ENCODE data around the gene AZIN2.
"Not testable (repeated sequence)": the region's sequence is repeated elsewhere in the genome, so short reads cannot be mapped to it uniquely, and the experiment has no call there.

Gene AZIN2

GRCh38 chr1:33045246-33045645, 35.7 kb upstream of the AZIN2 start:
- Histone ChIP-seq H3K36me3 (ENCODE audit: insufficient read depth, low read length) (no peaks in the 10 kb centered on the region), H3K4me3 (ENCODE audit: low read depth, low read length, poor library complexity, severe bottlenecking) (no peak overlapping the region), H2AFZ (ENCODE audit: low read length) (no peak overlapping the region), H3K27me3 (ENCODE audit: insufficient read depth, low read length) (peaks cover 8% of the 10 kb centered on the region; the same call in 1 of the 2 replicates), H3K4me2 (ENCODE audit: low read length) (no peak overlapping the region), H3K9me2 (ENCODE audit: low read depth, low read length) (no peaks in the 10 kb centered on the region), H3K27ac (ENCODE audit: low read depth, low read length, poor library complexity, severe bottlenecking) (no peak overlapping the region), H3K79me2 (ENCODE audit: insufficient read depth, low read length) (no peaks in the 10 kb centered on the region), H3F3A (ENCODE audit: insufficient read depth, low read length) (no peaks in the 10 kb centered on the region), H4K20me1 (ENCODE audit: insufficient read depth, low read length) (no peaks in the 10 kb centered on the region), H3K9ac (ENCODE audit: low read length) (no peak overlapping the region), H3K4me1 (ENCODE audit: insufficient read depth, low read length, severe bottlenecking) (no peaks in the 10 kb centered on the region), H3K9me3 (ENCODE audit: low read length) (0 out of 2 replicates have a peak, but pooled peaks cover 3% of the 10 kb centered on the region)
- TF ChIP-seq, protein P1, sequence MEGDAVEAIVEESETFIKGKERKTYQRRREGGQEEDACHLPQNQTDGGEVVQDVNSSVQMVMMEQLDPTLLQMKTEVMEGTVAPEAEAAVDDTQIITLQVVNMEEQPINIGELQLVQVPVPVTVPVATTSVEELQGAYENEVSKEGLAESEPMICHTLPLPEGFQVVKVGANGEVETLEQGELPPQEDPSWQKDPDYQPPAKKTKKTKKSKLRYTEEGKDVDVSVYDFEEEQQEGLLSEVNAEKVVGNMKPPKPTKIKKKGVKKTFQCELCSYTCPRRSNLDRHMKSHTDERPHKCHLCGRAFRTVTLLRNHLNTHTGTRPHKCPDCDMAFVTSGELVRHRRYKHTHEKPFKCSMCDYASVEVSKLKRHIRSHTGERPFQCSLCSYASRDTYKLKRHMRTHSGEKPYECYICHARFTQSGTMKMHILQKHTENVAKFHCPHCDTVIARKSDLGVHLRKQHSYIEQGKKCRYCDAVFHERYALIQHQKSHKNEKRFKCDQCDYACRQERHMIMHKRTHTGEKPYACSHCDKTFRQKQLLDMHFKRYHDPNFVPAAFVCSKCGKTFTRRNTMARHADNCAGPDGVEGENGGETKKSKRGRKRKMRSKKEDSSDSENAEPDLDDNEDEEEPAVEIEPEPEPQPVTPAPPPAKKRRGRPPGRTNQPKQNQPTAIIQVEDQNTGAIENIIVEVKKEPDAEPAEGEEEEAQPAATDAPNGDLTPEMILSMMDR (IDR thresholded peaks at IDR 0.05; ENCODE audit: low read length): no peak
- no peak for TF ChIP-seq EZH2 (IDR thresholded peaks at IDR 0.05; ENCODE audit: borderline replicate concordance, low read length)

- H3K4me3 ChIP-seq (ENCODE audit: low read depth, low read length, poor library complexity, severe bottlenecking): no peak overlapping the region
- no peak overlapping the region for H3K4me2 ChIP-seq (ENCODE audit: low read length)
- H3F3A ChIP-seq (ENCODE audit: insufficient read depth, low read length): no peaks in the 10 kb centered on the region
- H3K4me1 ChIP-seq (ENCODE audit: insufficient read depth, low read length, severe bottlenecking): no peaks in the 10 kb centered on the region
- peaks cover 11% of the 10 kb centered on the region; the same call in 1 of the 2 replicates for H3K27me3 ChIP-seq (ENCODE audit: insufficient read depth, low read length)
- no peak overlapping the region for H3K9ac ChIP-seq (ENCODE audit: low read length)
- H3K27ac ChIP-seq (ENCODE audit: low read depth, low read length, poor library complexity, severe bottlenecking): no peak overlapping the region
- TF ChIP-seq EZH2 (IDR thresholded peaks at IDR 0.05; ENCODE audit: borderline replicate concordance, low read length): no peak
- TF ChIP-seq, protein P1 (IDR thresholded peaks at IDR 0.05; ENCODE audit: low read length): no peak
- H3K9me3 ChIP-seq (ENCODE audit: low read length): 0 out of 2 replicates have a peak, but pooled peaks cover 3% of the 10 kb centered on the region
- H3K36me3 ChIP-seq (ENCODE audit: insufficient read depth, low read length): no peaks in the 10 kb centered on the region
- H3K9me2 ChIP-seq (ENCODE audit: low read depth, low read length): no peaks in the 10 kb centered on the region
- H4K20me1 ChIP-seq (ENCODE audit: insufficient read depth, low read length): no peaks in the 10 kb centered on the region
- H2AFZ ChIP-seq (ENCODE audit: low read length): no peak overlapping the region
- no peaks in the 10 kb centered on the region for H3K79me2 ChIP-seq (ENCODE audit: insufficient read depth, low read length)
Measured at GRCh38 chr1:33045814-33046213, 35.1 kb upstream of the AZIN2 start.

GRCh38 chr1:33046234-33046633, 34.7 kb upstream of the AZIN2 start:
- H3K79me2 ChIP-seq (ENCODE audit: insufficient read depth, low read length); H3K9ac ChIP-seq (ENCODE audit: low read length); H3F3A ChIP-seq (ENCODE audit: insufficient read depth, low read length); H4K20me1 ChIP-seq (ENCODE audit: insufficient read depth, low read length); H3K4me1 ChIP-seq (ENCODE audit: insufficient read depth, low read length, severe bottlenecking); H3K27ac ChIP-seq (ENCODE audit: low read depth, low read length, poor library complexity, severe bottlenecking); H3K36me3 ChIP-seq (ENCODE audit: insufficient read depth, low read length); H3K9me2 ChIP-seq (ENCODE audit: low read depth, low read length); H3K4me3 ChIP-seq (ENCODE audit: low read depth, low read length, poor library complexity, severe bottlenecking); H3K4me2 ChIP-seq (ENCODE audit: low read length); H2AFZ ChIP-seq (ENCODE audit: low read length); H3K9me3 ChIP-seq (ENCODE audit: low read length): not testable (repeated sequence)
- peaks cover 11% of the 10 kb centered on the region; the same call in 1 of the 2 replicates for H3K27me3 ChIP-seq (ENCODE audit: insufficient read depth, low read length)

DNA sequence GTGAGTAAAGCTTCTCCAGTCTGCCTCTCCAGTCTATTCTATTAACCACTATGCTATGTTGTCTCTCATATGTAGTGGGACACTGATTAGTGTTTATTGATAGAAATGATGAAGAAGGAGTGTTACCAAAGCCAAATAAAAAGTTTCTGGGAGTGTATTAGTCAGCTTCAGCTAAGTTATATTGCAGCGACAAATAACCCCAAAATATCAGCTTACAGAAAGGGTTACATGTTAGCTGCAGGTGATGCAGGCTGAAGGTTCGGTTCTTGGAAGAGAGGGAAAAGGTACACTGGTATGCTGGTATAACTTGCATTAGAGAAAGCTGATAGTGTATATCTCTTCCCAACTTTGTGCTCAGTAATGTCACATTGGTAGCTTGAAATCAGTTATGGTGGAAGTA, 33.7 kb upstream of the AZIN2 start:
- Histone ChIP-seq H4K20me1 (ENCODE audit: insufficient read depth, low read length) (no peaks in the 10 kb centered on the region), H3K9ac (ENCODE audit: low read length) (no peak overlapping the region), H3K36me3 (ENCODE audit: insufficient read depth, low read length) (no peaks in the 10 kb centered on the region), H3K9me2 (ENCODE audit: low read depth, low read length) (no peaks in the 10 kb centered on the region), H3K79me2 (ENCODE audit: insufficient read depth, low read length) (no peaks in the 10 kb centered on the region), H3K4me3 (ENCODE audit: low read depth, low read length, poor library complexity, severe bottlenecking) (no peak overlapping the region), H3K9me3 (ENCODE audit: low read length) (0 out of 2 replicates have a peak, but pooled peaks cover 3% of the 10 kb centered on the region), H3F3A (ENCODE audit: insufficient read depth, low read length) (no peaks in the 10 kb centered on the region), H2AFZ (ENCODE audit: low read length) (no peak overlapping the region), H3K27me3 (ENCODE audit: insufficient read depth, low read length) (peaks cover 11% of the 10 kb centered on the region; the same call in 1 of the 2 replicates), H3K4me2 (ENCODE audit: low read length) (no peak overlapping the region), H3K4me1 (ENCODE audit: insufficient read depth, low read length, severe bottlenecking) (no peaks in the 10 kb centered on the region), H3K27ac (ENCODE audit: low read depth, low read length, poor library complexity, severe bottlenecking) (no peak overlapping the region)
- TF ChIP-seq EZH2 (IDR thresholded peaks at IDR 0.05; ENCODE audit: borderline replicate concordance, low read length): no peak
